OCI-LY3 (cell line): Measurements from ENCODE around the gene NAA20.

Experiments used
- H2AFZ ChIP-seq: fragments of 200-600, 300-600 bp; shearing (Covaris generic); 2 replicates; pipeline ENCODE4 v1.6.0; 2014; ENCODE audit warnings: antibody characterized with exemption, low read depth, low read length
- H3K27ac ChIP-seq: fragments of 200-600, 300-600 bp; sonication (generic); 2 replicates; pipeline ENCODE4 v1.5.1; 2014; ENCODE audit warnings: mild to moderate bottlenecking, low read length, moderate library complexity, mixed read lengths
- H3K27me3 ChIP-seq: fragments of 200-600, 300-600 bp; sonication (generic); 2 replicates; pipeline ENCODE4 v1.6.1; 2014; ENCODE audit warnings: low read depth, low read length, mixed read lengths
- H3K36me3 ChIP-seq: fragments of 200-600, 300-600 bp; sonication (generic); replicated peaks from 2 replicates; pipeline ENCODE3; 2014; ENCODE audit warnings: low read depth, low read length, mixed read lengths
- H3K4me1 ChIP-seq: fragments of 300-600, 200-600 bp; sonication (generic); 2 replicates; pipeline ENCODE4 v1.6.1; 2014; ENCODE audit warnings: low read length, mixed read lengths
- H3K4me2 ChIP-seq: fragments of 200-600, 300-600 bp; sonication (generic); 2 replicates; pipeline ENCODE4 v1.6.1; 2014; ENCODE audit warnings: low read length, mixed read lengths
- H3K4me3 ChIP-seq: fragments of 300-600, 200-600 bp; sonication (generic); 2 replicates; pipeline ENCODE4 v1.5.1; 2014; ENCODE audit warnings: antibody characterized with exemption, mild to moderate bottlenecking, low read length, moderate library complexity
- H3K79me2 ChIP-seq: fragments of 300-600, 200-600 bp; shearing (Covaris generic); 2 replicates; pipeline ENCODE4 v1.6.1; 2014; ENCODE audit warnings: mild to moderate bottlenecking, low read length, mixed read lengths
- H3K9ac ChIP-seq: fragments of 300-600, 200-600 bp; shearing (Covaris generic); 2 replicates; pipeline ENCODE4 v1.6.0; 2014; ENCODE audit warnings: mild to moderate bottlenecking, low read length, moderate library complexity
- H3K9me3 ChIP-seq: fragments of 200-600, 300-600 bp; shearing (Covaris generic); 2 replicates; pipeline ENCODE4 v1.6.1; 2014; ENCODE audit warnings: low read length, mixed read lengths; ENCODE audit not compliant: insufficient read depth
- H4K20me1 ChIP-seq: fragments of 200-600, 300-600 bp; sonication (generic); 2 replicates; pipeline ENCODE4 v1.6.1; 2016; ENCODE audit warnings: low read length, mixed read lengths; ENCODE audit not compliant: insufficient read depth
- CTCF ChIP-seq: fragments of 200-600, 300-600 bp; sonication (generic); IDR thresholded peaks from 2 replicates; pipeline ENCODE4 v1.5.1; 2014; ENCODE audit warnings: antibody characterized with exemption, low read length, low read depth
- EZH2phosphoT487 ChIP-seq: fragments of 200-600 bp; shearing (Covaris generic); IDR thresholded peaks from 2 replicates; pipeline ENCODE4 v1.6.1; 2018; ENCODE audit warnings: antibody characterized with exemption, mixed run types, low read depth

The NAA20 gene

DNA sequence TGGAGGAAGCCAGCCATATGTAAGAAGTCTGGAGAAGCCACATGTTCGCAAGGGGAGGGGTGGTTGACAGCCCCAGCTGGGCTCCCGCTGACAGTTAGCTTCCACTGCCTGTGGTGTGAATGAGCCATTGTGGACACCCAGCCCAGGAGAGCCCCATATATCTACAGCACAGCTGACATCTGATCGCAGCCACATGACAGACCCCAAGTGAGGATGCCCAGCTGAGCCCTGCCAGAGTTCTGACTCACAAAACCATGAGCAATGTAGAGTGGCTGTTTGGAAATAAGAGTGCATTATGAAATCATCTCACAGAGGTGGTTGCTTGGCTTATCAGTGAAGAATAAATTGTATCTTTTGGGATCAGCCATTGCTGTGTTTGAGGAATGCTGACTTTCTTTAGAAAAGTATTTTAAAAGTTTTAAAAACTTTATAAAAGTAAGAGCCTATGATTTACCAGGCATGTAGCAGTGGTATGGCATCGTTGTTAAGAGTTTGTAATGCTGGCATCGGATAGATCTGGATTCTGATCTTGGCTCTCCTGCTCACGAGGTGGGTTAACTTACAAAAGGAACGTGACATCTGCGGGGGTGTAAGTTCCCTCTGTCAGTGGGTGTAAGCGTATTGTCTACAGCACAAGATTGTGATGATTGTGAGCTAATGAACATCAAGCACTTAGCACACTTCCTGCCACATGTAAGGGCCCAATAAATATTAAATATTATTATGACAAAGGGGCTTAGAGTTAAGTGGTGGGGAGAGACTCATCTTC, 59.3 kb downstream of the NAA20 start:
- no peaks in the 10 kb centered on the region for H4K20me1 ChIP-seq
- H3K27me3 ChIP-seq = peaks cover 63% of the 10 kb centered on the region
- no peak overlapping the region for H3K4me3 ChIP-seq

GRCh38 chr20:20078041-20078440, 60.9 kb downstream of the NAA20 start:
- Histone ChIP-seq H3K79me2 (no peaks in the 10 kb centered on the region), H3K36me3 (no peaks in the 10 kb centered on the region), H3K27ac (no peak overlapping the region), H3K9me3 (no peaks in the 10 kb centered on the region), H4K20me1 (no peaks in the 10 kb centered on the region), H2AFZ (no peak overlapping the region), H3K9ac (no peak overlapping the region), H3K27me3 (peaks cover 77% of the 10 kb centered on the region), H3K4me2 (no peak overlapping the region), H3K4me1 (no peaks in the 10 kb centered on the region), H3K4me3 (no peak overlapping the region)
- no peak for TF ChIP-seq EZH2phosphoT487
- no peak for TF ChIP-seq CTCF

More for the DNA sequence above, 59.3 kb downstream of the NAA20 start:
- H3K79me2 ChIP-seq = no peaks in the 10 kb centered on the region
- H3K9me3 ChIP-seq = no peaks in the 10 kb centered on the region
- no peak overlapping the region for H2AFZ ChIP-seq
- no peak overlapping the region for H3K9ac ChIP-seq
- H3K4me1 ChIP-seq = no peaks in the 10 kb centered on the region
- no peaks in the 10 kb centered on the region for H3K36me3 ChIP-seq
- no peak overlapping the region for H3K27ac ChIP-seq
- TF ChIP-seq EZH2phosphoT487 (no peak), CTCF (no peak)
- no peak overlapping the region for H3K4me2 ChIP-seq

- Histone ChIP-seq H3K36me3 (no peaks in the 10 kb centered on the region), H3K79me2 (no peaks in the 10 kb centered on the region), H4K20me1 (no peaks in the 10 kb centered on the region), H3K4me1 (peaks cover 3% of the 10 kb centered on the region), H3K27me3 (peaks cover 65% of the 10 kb centered on the region), H3K9me3 (no peaks in the 10 kb centered on the region), H3K9ac (no peak overlapping the region), H3K4me3 (no peak overlapping the region), H2AFZ (no peak overlapping the region), H3K4me2 (no peak overlapping the region), H3K27ac (no peak overlapping the region)
- TF ChIP-seq CTCF (no peak), EZH2phosphoT487 (no peak)
These were observed 62.1 kb downstream of the NAA20 start for GRCh38 chr20:20079102-20079784.
